PC-3 (cell line): ENCODE results near the gene SLC6A1. TPM values are rescaled to one million over a fixed set of nuclear protein-coding genes. Genes with fewer than 3 reads are reported as not detected.

Source experiments
- ATAC-seq: fragments of 200-7000 bp; cut with Tn5 transposase; 2 replicates; pipeline ENCODE4 v1.9.1; 2020; ENCODE audit warnings: mild to moderate bottlenecking, moderate library complexity
- BruUV-seq: library from RNA; stranded (reverse); fragments of 400-500 nt; replicated peaks from 2 replicates; lab custom pipeline; 2021; lab: Mats Ljungman, UMichigan
- CTCF ChIA-PET: fragments of 300-600 bp; sonication (Branson Sonifier 250); formaldehyde crosslinking; loops from one replicate; lab custom pipeline; 2022; ENCODE audit warnings: antibody characterized with exemption; lab: Charles Lee
- POLR2A ChIA-PET: fragments of 300-600 bp; sonication (Branson Sonifier 250); formaldehyde crosslinking; loops from one replicate; lab custom pipeline; 2022; ENCODE audit warnings: antibody characterized with exemption; ENCODE audit not compliant: unreplicated experiment; lab: Charles Lee
- DNase-seq: peaks from one replicate; pipeline ENCODE4 v3.0.0-alpha.2; 2015
- H2AFZ ChIP-seq: fragments of 300-600 bp; sonication (generic); 2 replicates; pipeline ENCODE4 v1.6.0; 2016; ENCODE audit warnings: antibody characterized with exemption, low read length
- H3F3A ChIP-seq: fragments of 300-600 bp; sonication (generic); one replicate; pipeline ENCODE4 v1.6.0; 2017; ENCODE audit warnings: antibody characterized with exemption, low read length, control low read depth, mild to moderate bottlenecking; ENCODE audit not compliant: unreplicated experiment
- H3K27ac ChIP-seq: fragments of 300-600 bp; sonication (generic); 2 replicates; pipeline ENCODE4 v1.5.1; 2016; ENCODE audit warnings: mild to moderate bottlenecking, low read length
- H3K27me3 ChIP-seq: fragments of 300-600 bp; sonication (generic); 2 replicates; pipeline ENCODE4 v1.6.1; 2016; ENCODE audit warnings: low read length, mixed read lengths
- H3K36me3 ChIP-seq: fragments of 300-600 bp; sonication (generic); 2 replicates; pipeline ENCODE4 v1.6.1; 2016; ENCODE audit warnings: low read depth, mixed run types, low read length, mixed read lengths
- H3K4me1 ChIP-seq: fragments of 300-600 bp; sonication (generic); 2 replicates; pipeline ENCODE4 v1.5.1; 2016; ENCODE audit warnings: low read length; ENCODE audit not compliant: insufficient read depth
- H3K4me2 ChIP-seq: fragments of 300-600 bp; sonication (generic); 2 replicates; pipeline ENCODE4 v1.6.0; 2016; ENCODE audit warnings: low read length
- H3K4me3 ChIP-seq: fragments of 300-600 bp; sonication (generic); 2 replicates; pipeline ENCODE4 v1.5.1; 2016; ENCODE audit warnings: mild to moderate bottlenecking, low read length, mixed read lengths
- H3K79me2 ChIP-seq: fragments of 300-600 bp; sonication (generic); 2 replicates; pipeline ENCODE4 v1.6.1; 2017; ENCODE audit warnings: low read length, mixed read lengths
- H3K9ac ChIP-seq: fragments of 300-600 bp; sonication (generic); 2 replicates; pipeline ENCODE4 v1.6.0; 2016; ENCODE audit warnings: mild to moderate bottlenecking, low read length
- H3K9me2 ChIP-seq: fragments of 300-600 bp; sonication (generic); replicated peaks from 2 replicates; pipeline ENCODE4 v1.6.1; 2016; ENCODE audit warnings: mixed run types, low read length, mixed read lengths
- H3K9me3 ChIP-seq: fragments of 300-600 bp; sonication (generic); 2 replicates; pipeline ENCODE4 v1.6.1; 2016; ENCODE audit warnings: low read length, mixed read lengths
- H4K20me1 ChIP-seq: fragments of 300-600 bp; sonication (generic); 2 replicates; pipeline ENCODE4 v1.6.1; 2016; ENCODE audit warnings: low read length, mixed read lengths
- CTCF ChIP-seq: fragments of 300-600 bp; sonication (generic); conservative IDR thresholded peaks from 2 replicates; pipeline ENCODE4 v1.5.1; 2017; ENCODE audit warnings: antibody characterized with exemption, low read depth, mild to moderate bottlenecking, low read length
- EZH2 ChIP-seq: fragments of 300-600 bp; sonication (generic); IDR thresholded peaks from one replicate; pipeline ENCODE4 v1.6.1; 2017; ENCODE audit warnings: antibody characterized with exemption, mild to moderate bottlenecking, low read length; ENCODE audit not compliant: unreplicated experiment
- EZH2phosphoT487 ChIP-seq: fragments of 300-600 bp; sonication (generic); IDR thresholded peaks from 2 replicates; pipeline ENCODE4 v1.6.1; 2018; ENCODE audit warnings: mild to moderate bottlenecking, antibody characterized with exemption, low read length, borderline replicate concordance
- intact Hi-C: fragments of 100-400 bp; cut with micrococcal nuclease; formaldehyde crosslinking; loops from 2 replicates; pipeline ENCODE4 v1.9.0; 2023
- total RNA-seq: library from RNA; depleted of rRNA; stranded (reverse); fragments of >200 nt; gene quantifications from 2 replicates; pipeline ENCODE4 v1.2.3, GENCODE V29; 2014

Gene SLC6A1
- total RNA-seq, 1 experiment from 2014 or later = not detected

- no peaks in the 10 kb centered on the region for H3K9me3 ChIP-seq
- CTCF ChIA-PET = no interaction called here
- DNase-seq (no peak), ATAC-seq (no peak)
- H3K4me2 ChIP-seq = no peak overlapping the region
- no peak overlapping the region for H3K9ac ChIP-seq
- TF ChIP-seq CTCF (no peak), EZH2 (no peak)
- H3K4me1 ChIP-seq = no peaks in the 10 kb centered on the region
- intact Hi-C loops = no loop called here
- H3K27ac ChIP-seq = no peak overlapping the region
- BruUV-seq = no TSS peak
- H3K27me3 ChIP-seq = peaks cover 55% of the 10 kb centered on the region
- no peak overlapping the region for H2AFZ ChIP-seq
- POLR2A ChIA-PET = no interaction called here
- no peaks in the 10 kb centered on the region for H3F3A ChIP-seq
- H3K9me2 ChIP-seq = no peaks in the 10 kb centered on the region
- H4K20me1 ChIP-seq = no peaks in the 10 kb centered on the region
- no peaks in the 10 kb centered on the region for H3K36me3 ChIP-seq
- no peak overlapping the region for H3K4me3 ChIP-seq
- H3K79me2 ChIP-seq = no peaks in the 10 kb centered on the region
Observed at GRCh38 chr3:11014752-11015151, 22.2 kb downstream of the SLC6A1 start.

- Histone ChIP-seq H3K79me2 (no peaks in the 10 kb centered on the region), H4K20me1 (no peaks in the 10 kb centered on the region), H3K9ac (no peak overlapping the region), H3K27ac (no peak overlapping the region), H3K4me1 (no peaks in the 10 kb centered on the region), H3K4me3 (no peak overlapping the region), H3K9me2 (no peaks in the 10 kb centered on the region), H3K4me2 (no peak overlapping the region), H3F3A (no peaks in the 10 kb centered on the region), H3K27me3 (peaks cover 56% of the 10 kb centered on the region), H3K9me3 (no peaks in the 10 kb centered on the region), H3K36me3 (no peaks in the 10 kb centered on the region), H2AFZ (no peak overlapping the region)
- no peak for ATAC-seq
- ChIA-PET POLR2A (no interaction called here), CTCF (no interaction called here)
- TF ChIP-seq CTCF (no peak), EZH2 (no peak), EZH2phosphoT487 (no peak)
- DNase-seq = no peak
- intact Hi-C loops = no loop called here
- BruUV-seq = no TSS peak
Observed at GRCh38 chr3:11015369-11015768, 22.8 kb downstream of the SLC6A1 start.

- Histone ChIP-seq H3K4me3 (no peak overlapping the region), H3K9me2 (no peaks in the 10 kb centered on the region), H3K36me3 (no peaks in the 10 kb centered on the region), H3K9me3 (no peaks in the 10 kb centered on the region), H3K79me2 (no peaks in the 10 kb centered on the region), H3F3A (no peaks in the 10 kb centered on the region), H4K20me1 (no peaks in the 10 kb centered on the region), H3K9ac (no peak overlapping the region), H3K27ac (no peak overlapping the region), H2AFZ (no peak overlapping the region), H3K4me2 (no peak overlapping the region), H3K4me1 (no peaks in the 10 kb centered on the region), H3K27me3 (peaks cover 66% of the 10 kb centered on the region)
- TF ChIP-seq CTCF (no peak), EZH2 (no peak), EZH2phosphoT487 (no peak)
- intact Hi-C loops = no loop called here
- ATAC-seq (no peak), DNase-seq (no peak)
- ChIA-PET POLR2A (no interaction called here), CTCF (no interaction called here)
- no TSS peak for BruUV-seq
Observed at GRCh38 chr3:11016727-11017126, 24.2 kb downstream of the SLC6A1 start.
